ENCODE data around the gene PTPRCAP. TPM values are rescaled to one million over a fixed set of nuclear protein-coding genes. Genes with fewer than 3 reads are reported as not detected.

PTPRCAP gene
- total RNA-seq, 1 donor from 2014 or later, result 90.3 TPM

DNA sequence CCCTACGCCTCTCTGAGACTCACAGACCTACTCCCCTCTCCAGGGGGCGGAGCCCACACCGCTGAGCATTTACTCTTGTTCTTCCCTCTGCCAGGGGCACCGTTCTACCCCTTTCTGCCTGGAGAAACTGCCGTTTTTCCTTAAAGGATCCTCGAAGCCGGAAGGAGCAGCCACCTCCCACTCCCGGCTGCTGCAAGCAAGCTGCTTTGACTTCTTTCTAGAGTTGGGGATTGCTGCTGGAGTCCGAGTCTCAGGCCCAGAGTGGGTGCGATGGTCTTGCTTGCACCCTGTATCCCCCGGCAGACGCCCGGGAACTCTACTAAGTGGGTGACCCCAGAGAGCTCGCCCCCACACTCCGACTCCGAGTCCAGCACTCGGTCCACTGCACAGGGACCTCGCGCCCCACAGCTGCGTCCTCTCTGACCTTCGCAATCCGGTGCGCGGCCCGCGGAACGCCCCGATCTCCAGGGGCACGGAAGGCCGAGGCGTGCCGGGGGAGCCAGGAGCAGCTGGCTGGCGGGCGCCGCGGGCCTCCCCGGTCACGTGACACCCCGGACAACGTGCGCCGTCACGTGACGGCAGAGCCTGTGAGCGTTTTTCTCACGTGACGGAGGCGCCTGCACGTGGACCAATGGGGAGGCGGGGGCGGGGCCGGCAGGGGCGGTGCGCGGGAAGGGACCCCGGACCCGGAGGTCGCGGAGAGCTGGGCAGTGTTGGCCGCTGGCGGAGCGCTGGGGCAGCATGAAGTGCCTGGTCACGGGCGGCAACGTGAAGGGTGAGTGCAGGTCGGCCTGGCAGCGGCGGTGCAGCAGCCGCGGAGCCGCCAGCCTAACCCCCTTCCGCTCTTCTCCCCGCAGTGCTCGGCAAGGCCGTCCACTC lies 45.9 kb downstream of the PTPRCAP start, which contains the start of gene RAD9A:
RAD9A (plus strand) TSS at position 683 of the 879 bp plus-strand sequence; CDS start at position 742, 59 bp downstream.
- peak within 1 kb of the TSS; percentile 90 for H3K4me3 Mint-ChIP-seq
- peak within 1 kb of the TSS; percentile 80 for H3K27ac Mint-ChIP-seq
- H3K4me1 Mint-ChIP-seq, result peaks cover 31% of the 10 kb centered on the region
- H3K27me3 Mint-ChIP-seq, result no peaks in the 10 kb centered on the region
- intact Hi-C loops (cut with micrococcal nuclease), result loop anchor here (1.0 kb wide), 1 partner anchor 10 kb away; the partner anchor contains the start of gene PPP1CA
- no peaks in the 10 kb centered on the region for H3K9me3 Mint-ChIP-seq
- DNase-seq, result peak; percentile 97
- H3K36me3 Mint-ChIP-seq (ENCODE audit: low read depth), result peaks cover 15% of the 10 kb centered on the region

GRCh38 chr11:67390947-67391303 lies 46.6 kb downstream of the PTPRCAP start:
- Mint-ChIP-seq H3K36me3 (ENCODE audit: low read depth) (peaks cover 9% of the 10 kb centered on the region), H3K4me1 (peaks cover 27% of the 10 kb centered on the region), H3K27me3 (peaks cover 2% of the 10 kb centered on the region), H3K9me3 (no peaks in the 10 kb centered on the region), H3K27ac (peak overlapping the region; percentile 72), H3K4me3 (peak overlapping the region; percentile 90)
- DNase-seq, result no peak
- intact Hi-C loops (cut with micrococcal nuclease), result no loop called here

DNA sequence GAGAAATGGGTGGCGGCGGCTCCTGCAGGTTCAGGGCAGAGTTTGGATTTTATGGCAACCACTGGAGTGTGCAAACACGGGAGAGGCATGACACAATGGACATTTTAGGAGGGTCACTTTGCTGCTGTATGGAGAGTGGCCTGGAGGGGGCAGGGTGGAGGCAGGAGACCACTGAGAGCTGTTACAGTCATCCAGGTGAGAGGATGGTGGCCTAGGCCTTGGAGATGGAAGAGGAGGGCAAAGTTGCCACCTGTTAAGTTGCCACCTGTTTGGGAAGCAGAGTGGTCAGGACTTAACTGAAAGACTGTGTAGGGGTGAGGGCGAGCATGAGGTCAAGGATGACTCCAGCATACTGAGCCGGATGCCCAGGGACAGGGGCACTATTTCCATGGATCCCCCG lies 48.0 kb downstream of the PTPRCAP start:
- peaks cover 10% of the 10 kb centered on the region for H3K27me3 Mint-ChIP-seq
- peaks cover 27% of the 10 kb centered on the region for H3K4me1 Mint-ChIP-seq
- H3K9me3 Mint-ChIP-seq, result no peaks in the 10 kb centered on the region
- H3K4me3 Mint-ChIP-seq, result peak overlapping the region; percentile 62
- peak; percentile 87 for DNase-seq
- intact Hi-C loops (cut with micrococcal nuclease), result loop anchor here (1.0 kb wide), 1 partner anchor 117 kb away; no protein-coding TSS in a partner anchor
- peaks cover 8% of the 10 kb centered on the region for H3K36me3 Mint-ChIP-seq (ENCODE audit: low read depth)
- peak overlapping the region; percentile 40 for H3K27ac Mint-ChIP-seq

DNA sequence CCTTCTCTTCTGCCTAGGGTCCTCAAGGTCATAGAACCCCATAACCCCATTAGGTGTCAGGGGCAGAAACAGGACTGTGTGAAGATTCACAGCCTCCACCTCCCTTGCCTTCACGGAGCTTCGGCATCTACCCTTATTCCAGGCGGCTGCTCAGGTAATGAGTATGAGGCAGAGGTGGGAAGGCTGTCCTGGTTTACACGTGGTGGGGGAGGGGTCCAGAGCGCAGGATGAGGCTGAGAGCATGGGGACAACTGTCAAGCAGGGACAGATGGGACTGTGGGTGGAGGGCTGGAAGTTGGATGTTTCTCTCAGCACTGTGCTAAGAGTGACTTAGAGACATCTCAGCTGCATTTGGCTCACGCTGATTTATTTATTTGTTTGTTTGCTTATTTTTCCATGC lies 50.0 kb downstream of the PTPRCAP start:
- Mint-ChIP-seq H3K9me3 (no peaks in the 10 kb centered on the region), H3K36me3 (ENCODE audit: low read depth) (no peaks in the 10 kb centered on the region), H3K27me3 (peaks cover 14% of the 10 kb centered on the region), H3K27ac (no peak overlapping the region), H3K4me1 (peaks cover 17% of the 10 kb centered on the region), H3K4me3 (no peak overlapping the region)
- intact Hi-C loops (cut with micrococcal nuclease), result no loop called here
- no peak for DNase-seq

DNA sequence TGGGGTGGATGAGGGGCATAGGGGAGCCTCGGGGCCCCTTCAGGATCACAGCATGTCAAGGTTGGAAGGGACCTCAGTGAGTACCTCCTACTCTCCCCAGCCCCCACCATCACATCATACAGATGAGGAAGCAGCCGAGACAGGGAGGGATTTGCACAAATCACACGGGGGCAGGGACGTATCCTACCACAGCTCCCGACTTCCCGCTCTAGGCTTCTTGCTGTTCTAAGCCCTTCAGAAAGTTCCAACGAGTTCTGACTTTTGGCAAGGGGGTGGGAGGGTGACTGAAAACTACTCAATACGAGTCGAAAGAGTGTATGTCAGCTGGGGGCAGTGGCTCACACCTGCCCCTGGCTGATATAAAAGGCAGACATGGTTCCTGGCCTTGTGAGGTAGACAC lies 50.4 kb downstream of the PTPRCAP start:
- no peak for DNase-seq
- intact Hi-C loops (cut with micrococcal nuclease), result no loop called here
- no peaks in the 10 kb centered on the region for H3K9me3 Mint-ChIP-seq
- H3K36me3 Mint-ChIP-seq (ENCODE audit: low read depth), result no peaks in the 10 kb centered on the region
- peaks cover 17% of the 10 kb centered on the region for H3K4me1 Mint-ChIP-seq
- H3K27ac Mint-ChIP-seq, result no peak overlapping the region
- no peak overlapping the region for H3K4me3 Mint-ChIP-seq
- H3K27me3 Mint-ChIP-seq, result peaks cover 17% of the 10 kb centered on the region

Other genes with a start within 250 kb of the PTPRCAP start
- 244 and 248 TPM in 2 replicates for gene GRK2, start 171.2 kb downstream of the PTPRCAP start, total RNA-seq
- gene ANKRD13D, start 148.4 kb downstream of the PTPRCAP start, total RNA-seq, result 114 and 124 TPM in 2 replicates
- 7.1 and 8.1 TPM in 2 replicates for gene SSH3, start 134.2 kb downstream of the PTPRCAP start, total RNA-seq
- 36.0 and 36.4 TPM in 2 replicates for gene POLD4, start 84.1 kb downstream of the PTPRCAP start, total RNA-seq
- gene CLCF1, start 64.1 kb downstream of the PTPRCAP start, total RNA-seq, result 0.63 and 0.66 TPM in 2 replicates
- gene RAD9A, start 45.7 kb downstream of the PTPRCAP start, total RNA-seq, result 31.6 and 34.3 TPM in 2 replicates
- gene PPP1CA, start 35.8 kb downstream of the PTPRCAP start, total RNA-seq, result 251 and 252 TPM in 2 replicates
- 115 and 119 TPM in 2 replicates for gene TBC1D10C, start 33.6 kb downstream of the PTPRCAP start, total RNA-seq
- gene CARNS1, start 22.0 kb downstream of the PTPRCAP start, total RNA-seq, result 0.77 and 0.83 TPM in 2 replicates
- gene RPS6KB2, start 9.2 kb downstream of the PTPRCAP start, total RNA-seq, result 79.3 and 83.1 TPM in 2 replicates
- gene CORO1B, start 5.8 kb upstream of the PTPRCAP start, total RNA-seq, result 251 and 259 TPM in 2 replicates
- not detected in 2 replicates for gene GPR152, start 15.0 kb upstream of the PTPRCAP start, total RNA-seq
- 0.66 and 0.68 TPM in 2 replicates for gene CABP4, start 17.7 kb upstream of the PTPRCAP start, total RNA-seq
- gene TMEM134, start 31.6 kb upstream of the PTPRCAP start, total RNA-seq, result 56.8 and 58.3 TPM in 2 replicates
- 186 and 189 TPM in 2 replicates for gene AIP, start 45.3 kb upstream of the PTPRCAP start, total RNA-seq
- 126 and 128 TPM in 2 replicates for gene PITPNM1, start 67.7 kb upstream of the PTPRCAP start, total RNA-seq
- gene CDK2AP2, start 70.5 kb upstream of the PTPRCAP start, total RNA-seq, result 93.5 and 97.9 TPM in 2 replicates
- gene CABP2, start 85.8 kb upstream of the PTPRCAP start, total RNA-seq, result not detected in 2 replicates
- gene GSTP1, start 146.1 kb upstream of the PTPRCAP start, total RNA-seq, result 305 and 312 TPM in 2 replicates
- 304 and 321 TPM in 2 replicates for gene NDUFV1, start 169.3 kb upstream of the PTPRCAP start, total RNA-seq
- 22.2 and 22.6 TPM in 2 replicates for gene NUDT8, start 192.3 kb upstream of the PTPRCAP start, total RNA-seq
- not detected in 2 replicates for gene TBX10, start 202.1 kb upstream of the PTPRCAP start, total RNA-seq
- 0.14 TPM in 1 of 2 replicates, not detected in the other for gene ACY3, start 213.0 kb upstream of the PTPRCAP start, total RNA-seq
- gene ALDH3B2, start 236.9 kb upstream of the PTPRCAP start, total RNA-seq, result not detected in 2 replicates

Data from activated CD4-positive, alpha-beta T cell treated with anti-CD3 and anti-CD28 coated beads, Interleukin-2, amount 10 ng/mL, durations not matched to agents 24 days and 14 days (primary cell).